ENCODE data around the gene MTREX. TPM values are rescaled to one million over a fixed set of nuclear protein-coding genes. Genes with fewer than 3 reads are reported as not detected.

MTREX gene
- total RNA-seq, 1 donor from 2014 or later, result 68.0 TPM

DNA sequence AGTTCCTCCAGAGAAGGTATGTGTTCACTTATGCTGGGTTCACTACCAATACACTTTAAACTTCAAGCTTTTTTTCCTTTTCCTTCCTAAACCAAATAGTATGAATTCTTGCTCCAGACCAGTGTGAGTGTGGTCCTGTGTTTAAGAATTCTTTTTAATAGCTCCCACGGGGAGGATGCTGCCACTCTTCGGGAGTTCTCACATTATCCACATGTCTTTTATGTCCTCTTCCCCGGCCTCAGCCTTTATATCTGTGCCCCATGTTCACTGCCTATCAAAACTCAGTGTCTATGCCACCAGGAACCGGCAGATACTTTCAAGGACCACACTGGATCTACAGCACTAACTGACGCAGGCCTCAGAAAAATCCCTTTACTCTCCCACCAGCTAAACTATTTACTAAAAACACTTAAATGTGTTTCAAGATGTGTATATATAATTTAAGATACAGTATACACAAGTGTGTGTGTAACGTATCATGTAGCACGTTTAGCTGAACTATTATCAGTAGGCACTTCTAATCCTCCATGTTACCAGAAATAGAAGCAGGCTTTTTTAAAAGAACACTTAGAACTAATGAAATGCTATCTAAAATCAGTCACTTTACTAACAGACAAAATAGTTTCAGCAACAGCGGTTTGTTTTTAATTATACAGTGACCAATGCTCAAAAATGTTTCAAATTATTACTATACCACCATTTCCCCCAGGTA is 139.0 kb downstream of the MTREX start:
- Histone ChIP-seq H3K9me3 (no peaks in the 10 kb centered on the region), H3K4me1 (peaks cover 6% of the 10 kb centered on the region), H3K36me3 (no peaks in the 10 kb centered on the region), H3K4me3 (no peak overlapping the region), H3K27me3 (no peaks in the 10 kb centered on the region), H3K27ac (no peak overlapping the region)
- intact Hi-C loops (cut with DNase I), result no loop called here
- TF ChIP-seq POLR2A (IDR thresholded peaks at IDR 0.05), result no peak
- TF ChIP-seq, protein P1, sequence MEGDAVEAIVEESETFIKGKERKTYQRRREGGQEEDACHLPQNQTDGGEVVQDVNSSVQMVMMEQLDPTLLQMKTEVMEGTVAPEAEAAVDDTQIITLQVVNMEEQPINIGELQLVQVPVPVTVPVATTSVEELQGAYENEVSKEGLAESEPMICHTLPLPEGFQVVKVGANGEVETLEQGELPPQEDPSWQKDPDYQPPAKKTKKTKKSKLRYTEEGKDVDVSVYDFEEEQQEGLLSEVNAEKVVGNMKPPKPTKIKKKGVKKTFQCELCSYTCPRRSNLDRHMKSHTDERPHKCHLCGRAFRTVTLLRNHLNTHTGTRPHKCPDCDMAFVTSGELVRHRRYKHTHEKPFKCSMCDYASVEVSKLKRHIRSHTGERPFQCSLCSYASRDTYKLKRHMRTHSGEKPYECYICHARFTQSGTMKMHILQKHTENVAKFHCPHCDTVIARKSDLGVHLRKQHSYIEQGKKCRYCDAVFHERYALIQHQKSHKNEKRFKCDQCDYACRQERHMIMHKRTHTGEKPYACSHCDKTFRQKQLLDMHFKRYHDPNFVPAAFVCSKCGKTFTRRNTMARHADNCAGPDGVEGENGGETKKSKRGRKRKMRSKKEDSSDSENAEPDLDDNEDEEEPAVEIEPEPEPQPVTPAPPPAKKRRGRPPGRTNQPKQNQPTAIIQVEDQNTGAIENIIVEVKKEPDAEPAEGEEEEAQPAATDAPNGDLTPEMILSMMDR (IDR thresholded peaks at IDR 0.05), result no peak
- DNase-seq (ENCODE audit: extremely low spot score in 2 of 2), result no peak

DNA sequence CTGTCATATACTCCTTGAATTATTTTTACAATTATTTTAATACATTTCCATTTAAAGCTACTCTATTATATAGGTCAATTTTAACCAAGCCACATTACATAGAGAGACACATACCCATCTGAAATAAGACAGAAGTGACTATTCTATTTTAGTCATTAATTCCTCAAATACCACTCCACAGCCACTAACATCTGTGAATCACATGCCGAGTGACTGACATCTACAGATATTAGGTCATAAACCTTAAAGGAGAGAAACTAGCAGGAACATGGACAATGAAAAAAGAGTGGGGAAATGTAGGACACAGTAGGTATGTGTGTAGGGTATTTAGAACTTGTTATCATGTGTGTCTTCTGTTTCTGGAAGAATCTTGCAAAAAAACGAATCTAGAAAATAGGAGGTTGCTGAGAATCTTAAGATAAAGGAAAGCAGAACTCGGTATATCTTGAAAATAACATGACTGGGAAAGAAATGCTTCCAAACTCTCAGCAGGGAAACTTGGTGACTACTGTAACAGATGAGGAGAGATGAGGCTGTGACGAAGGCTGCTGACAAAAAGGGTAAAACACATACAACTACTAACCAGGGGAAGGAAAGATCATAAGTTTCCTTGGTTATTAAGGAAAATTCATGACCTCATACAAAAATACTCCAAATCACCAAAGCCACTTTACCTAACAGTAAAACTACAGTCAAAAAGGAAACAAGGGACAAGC is 142.4 kb downstream of the MTREX start:
- Histone ChIP-seq H3K27ac (no peak overlapping the region), H3K9me3 (no peaks in the 10 kb centered on the region), H3K4me3 (no peak overlapping the region), H3K4me1 (no peaks in the 10 kb centered on the region), H3K27me3 (no peaks in the 10 kb centered on the region), H3K36me3 (no peaks in the 10 kb centered on the region)
- intact Hi-C loops (cut with DNase I), result no loop called here
- no peak for DNase-seq (ENCODE audit: extremely low spot score in 2 of 2)
- TF ChIP-seq POLR2AphosphoS5 (IDR thresholded peaks at IDR 0.05; ENCODE audit: insufficient read depth in 1 of 2, low read depth in 1 of 2), result no peak
- TF ChIP-seq, protein P1 (IDR thresholded peaks at IDR 0.05), result no peak
- no peak for TF ChIP-seq POLR2A (IDR thresholded peaks at IDR 0.05)

DNA sequence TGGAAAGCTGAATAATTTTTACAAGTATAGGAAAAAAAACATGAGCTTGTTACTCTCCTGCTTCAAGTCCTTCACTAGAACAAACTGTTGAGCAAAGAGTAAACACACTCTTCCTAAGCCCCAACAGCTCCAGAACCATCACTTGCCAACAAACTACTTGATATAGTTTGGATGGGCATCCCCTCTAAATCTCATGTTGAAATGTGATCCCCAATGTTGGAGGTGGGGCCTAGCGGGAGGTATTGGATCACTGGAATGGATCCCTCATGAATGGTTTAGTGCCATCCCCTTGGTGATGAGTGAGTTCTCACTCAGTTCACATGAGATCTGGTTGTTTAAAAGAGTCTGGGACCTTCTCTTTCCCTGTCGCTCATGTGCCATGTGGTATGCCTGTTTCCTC is 144.2 kb downstream of the MTREX start:
- no peaks in the 10 kb centered on the region for H3K9me3 ChIP-seq
- no peak overlapping the region for H3K4me3 ChIP-seq
- intact Hi-C loops (cut with DNase I), result no loop called here
- no peaks in the 10 kb centered on the region for H3K36me3 ChIP-seq
- H3K27me3 ChIP-seq, result no peaks in the 10 kb centered on the region
- no peak for DNase-seq (ENCODE audit: extremely low spot score in 2 of 2)
- TF ChIP-seq, protein P1 (IDR thresholded peaks at IDR 0.05), result no peak
- no peak for TF ChIP-seq POLR2AphosphoS5 (IDR thresholded peaks at IDR 0.05; ENCODE audit: insufficient read depth in 1 of 2, low read depth in 1 of 2)
- TF ChIP-seq POLR2A (IDR thresholded peaks at IDR 0.05), result no peak
- no peaks in the 10 kb centered on the region for H3K4me1 ChIP-seq
- H3K27ac ChIP-seq, result no peak overlapping the region

DNA sequence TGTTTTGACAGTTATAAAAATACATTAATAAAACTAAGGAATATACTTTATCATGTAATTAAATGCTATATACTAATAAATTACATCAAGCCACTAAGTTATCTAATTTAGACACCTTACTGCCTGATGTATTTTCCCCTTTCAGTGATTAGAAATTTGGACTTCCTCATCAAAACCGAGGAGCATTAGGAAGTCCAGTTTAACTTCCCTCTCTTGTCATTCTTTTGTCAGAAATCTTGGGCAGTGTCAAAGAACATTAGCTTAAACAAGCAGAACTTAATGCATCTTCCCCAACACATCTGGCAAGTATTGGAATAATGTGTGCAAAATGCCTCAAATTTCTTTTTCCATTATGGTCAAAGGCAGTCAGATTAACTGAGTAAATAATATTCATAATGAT is 145.4 kb downstream of the MTREX start:
- no peak for DNase-seq (ENCODE audit: extremely low spot score in 2 of 2)
- no peaks in the 10 kb centered on the region for H3K27me3 ChIP-seq
- no peaks in the 10 kb centered on the region for H3K9me3 ChIP-seq
- no peak overlapping the region for H3K4me3 ChIP-seq
- H3K36me3 ChIP-seq, result no peaks in the 10 kb centered on the region
- no peaks in the 10 kb centered on the region for H3K4me1 ChIP-seq
- intact Hi-C loops (cut with DNase I), result no loop called here
- TF ChIP-seq POLR2A (IDR thresholded peaks at IDR 0.05) (no peak), POLR2AphosphoS5 (IDR thresholded peaks at IDR 0.05; ENCODE audit: insufficient read depth in 1 of 2, low read depth in 1 of 2) (no peak)
- TF ChIP-seq, protein P1 (IDR thresholded peaks at IDR 0.05), result no peak
- H3K27ac ChIP-seq, result no peak overlapping the region

DNA sequence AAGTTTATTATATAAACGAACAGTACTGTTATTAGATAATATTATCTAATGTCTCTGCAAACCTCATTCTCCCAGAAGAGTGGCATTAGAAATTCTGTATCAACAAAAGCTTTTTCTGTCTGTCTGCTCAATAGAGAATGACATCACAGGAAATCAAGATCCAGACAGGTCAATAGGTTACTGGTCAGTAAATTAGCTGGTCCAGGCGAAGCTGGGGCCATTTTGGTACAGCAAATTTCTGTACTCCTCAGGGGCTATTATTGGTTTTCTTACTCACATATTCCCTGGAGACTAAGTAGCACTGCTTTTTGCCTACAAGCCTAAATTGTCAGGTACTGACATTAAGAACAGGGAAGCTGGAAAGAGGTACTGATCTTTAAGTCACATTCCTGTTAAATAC is 146.5 kb downstream of the MTREX start:
- Histone ChIP-seq H3K4me1 (no peaks in the 10 kb centered on the region), H3K36me3 (no peaks in the 10 kb centered on the region), H3K27me3 (no peaks in the 10 kb centered on the region), H3K27ac (no peak overlapping the region), H3K4me3 (no peak overlapping the region), H3K9me3 (no peaks in the 10 kb centered on the region)
- TF ChIP-seq POLR2AphosphoS5 (IDR thresholded peaks at IDR 0.05; ENCODE audit: insufficient read depth in 1 of 2, low read depth in 1 of 2), result no peak
- intact Hi-C loops (cut with DNase I), result no loop called here
- DNase-seq (ENCODE audit: extremely low spot score in 2 of 2), result no peak

Data from vagina (tissue), 2 donors.